Measurements from ENCODE around the gene TCAP.
A peak's percentile ranks its signal among the peaks of the same experiment; 100 is the strongest.
"Not testable (repeated sequence)": the region's sequence is repeated elsewhere in the genome, so short reads cannot be mapped to it uniquely, and the experiment has no call there.

The TCAP gene

DNA sequence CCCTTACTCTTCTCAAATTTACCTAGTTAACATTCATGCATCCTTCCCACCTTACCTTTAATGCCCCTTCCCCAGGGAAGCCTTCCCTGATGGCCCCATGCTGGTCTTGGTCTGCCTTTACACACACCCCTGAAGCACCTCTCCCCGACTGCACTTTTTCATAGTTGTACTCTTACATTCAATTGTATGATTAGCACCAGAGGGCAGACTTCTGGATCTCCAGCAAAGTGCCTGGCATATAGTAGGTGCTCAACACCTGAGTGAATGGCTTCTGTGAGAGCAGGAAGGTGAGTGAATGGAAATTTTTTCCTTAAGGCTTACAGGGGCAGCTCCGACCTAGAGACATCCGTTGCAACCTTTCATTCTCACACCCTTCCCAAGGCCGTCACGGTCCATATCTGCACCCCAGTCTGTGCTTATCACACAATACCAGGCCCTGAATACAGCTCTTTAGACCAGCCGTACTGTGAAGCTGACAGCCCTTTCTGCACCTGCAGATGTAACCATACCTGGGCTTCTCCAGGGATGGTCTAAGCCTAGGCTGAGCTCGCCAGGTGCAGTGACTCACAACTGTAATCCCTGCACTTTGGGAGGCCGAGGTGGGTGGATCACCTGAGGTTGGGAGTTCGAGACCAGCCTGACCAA lies 18.3 kb downstream of the TCAP start:
- no peak for DNase-seq (ENCODE audit: low spot score)

DNA sequence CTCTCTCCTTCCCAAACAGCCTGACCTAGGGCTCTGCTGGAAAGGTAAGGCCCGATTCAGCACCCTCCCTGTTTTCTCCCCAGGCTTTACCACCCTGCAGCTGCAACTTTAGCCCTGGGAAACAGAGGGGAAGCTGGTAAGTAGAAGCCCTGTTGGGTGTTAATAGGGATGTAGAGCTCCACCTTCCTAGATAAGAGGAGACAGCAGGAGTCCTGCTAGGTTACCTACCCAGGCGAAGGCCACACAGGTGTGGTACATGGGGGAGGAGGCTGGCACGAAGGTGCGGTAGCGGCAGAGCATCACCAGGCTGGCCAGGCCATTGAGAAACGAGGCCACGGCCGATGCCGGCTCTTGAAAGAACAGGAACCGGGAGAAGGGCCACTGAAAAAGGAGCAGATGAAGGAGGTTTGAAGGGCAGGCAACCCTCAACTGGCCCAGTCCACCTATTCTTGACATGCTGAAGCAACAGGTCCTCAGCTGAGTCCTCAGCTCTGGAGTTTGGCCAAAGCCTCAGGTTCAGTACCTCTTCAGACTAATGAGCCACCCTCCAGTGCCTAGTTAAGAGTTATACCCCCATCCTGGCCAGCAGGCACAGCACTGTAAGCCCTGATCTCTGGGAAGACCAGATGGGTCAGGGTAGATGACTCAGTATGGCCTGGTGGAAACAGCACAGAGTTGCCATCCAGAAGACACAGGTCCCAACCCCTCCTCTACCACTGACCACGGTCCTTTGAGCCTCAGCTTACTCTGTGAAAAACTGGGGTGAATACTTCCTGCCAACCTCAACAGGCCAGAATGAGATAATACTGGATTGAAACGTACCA lies 19.4 kb downstream of the TCAP start:
- DNase-seq (ENCODE audit: low spot score), result no peak

DNA sequence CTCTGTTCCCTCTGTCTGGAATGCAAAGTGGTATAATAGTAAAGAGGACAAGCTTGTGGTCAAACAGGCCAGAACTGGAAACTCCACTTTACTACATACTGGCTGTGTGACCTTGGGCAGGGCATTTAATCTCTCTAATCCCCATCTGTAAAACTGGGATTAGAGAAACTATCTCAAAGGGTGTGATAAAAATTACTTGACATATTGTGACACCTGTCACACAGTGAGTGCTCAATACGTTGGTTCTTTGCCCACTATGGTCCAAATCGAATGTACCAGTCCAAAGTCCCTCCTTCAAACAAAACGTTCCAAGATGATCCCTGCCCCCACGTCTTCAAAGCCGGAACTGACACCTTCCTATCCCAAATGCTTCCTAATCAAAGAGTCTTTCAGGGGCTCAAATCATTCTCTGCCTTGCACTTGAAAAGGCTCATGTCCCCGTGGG lies 22.0 kb downstream of the TCAP start:
- no peak for DNase-seq (ENCODE audit: low spot score)

DNA sequence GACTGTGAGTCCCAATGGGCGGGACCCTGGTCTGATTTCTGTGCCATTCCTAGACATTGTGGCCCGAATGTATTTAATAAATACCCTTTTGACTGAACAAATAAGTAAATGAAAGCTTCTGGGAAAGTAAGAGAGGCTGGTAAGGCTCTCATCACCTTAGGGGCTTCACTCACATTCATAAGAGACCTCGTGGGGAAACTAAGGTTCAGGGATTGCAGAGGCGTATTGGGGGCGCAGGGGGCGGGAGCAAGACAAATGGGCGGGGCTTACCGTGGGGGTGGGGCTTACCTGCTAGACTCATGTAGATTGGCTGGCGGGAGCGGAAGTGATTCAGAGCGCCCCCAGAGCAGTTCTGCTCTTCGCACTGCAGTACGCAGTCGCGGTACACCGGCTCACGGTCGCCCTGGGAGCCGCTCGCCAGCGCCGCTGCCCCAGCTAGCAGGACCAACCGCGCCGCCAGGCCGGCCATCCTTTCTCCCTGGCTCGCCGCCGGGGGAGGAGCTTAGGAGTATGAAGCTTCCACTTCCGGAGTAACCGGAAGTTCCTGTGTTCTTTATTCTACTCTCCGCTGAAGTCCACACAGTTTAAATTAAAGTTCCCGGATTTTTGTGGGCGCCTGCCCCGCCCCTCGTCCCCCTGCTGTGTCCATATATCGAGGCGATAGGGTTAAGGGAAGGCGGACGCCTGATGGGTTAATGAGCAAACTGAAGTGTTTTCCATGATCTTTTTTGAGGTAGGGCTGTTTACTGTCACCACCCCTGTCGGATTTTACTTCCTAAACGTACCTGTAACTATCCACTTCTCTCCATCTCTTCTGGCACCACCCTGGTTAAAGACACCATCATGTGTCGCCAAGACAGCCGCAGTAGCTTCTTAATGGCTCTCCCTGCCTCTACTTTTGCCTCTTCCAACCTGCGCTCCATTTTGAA lies 22.7 kb downstream of the TCAP start, which contains the start of gene PGAP3:
Gene PGAP3, minus strand, starts transcription at position 512 of the 929 bp plus-strand sequence. Its CDS starts 43 bp downstream, at position 469.
- DNase-seq (ENCODE audit: low spot score), result peak; percentile 95

DNA sequence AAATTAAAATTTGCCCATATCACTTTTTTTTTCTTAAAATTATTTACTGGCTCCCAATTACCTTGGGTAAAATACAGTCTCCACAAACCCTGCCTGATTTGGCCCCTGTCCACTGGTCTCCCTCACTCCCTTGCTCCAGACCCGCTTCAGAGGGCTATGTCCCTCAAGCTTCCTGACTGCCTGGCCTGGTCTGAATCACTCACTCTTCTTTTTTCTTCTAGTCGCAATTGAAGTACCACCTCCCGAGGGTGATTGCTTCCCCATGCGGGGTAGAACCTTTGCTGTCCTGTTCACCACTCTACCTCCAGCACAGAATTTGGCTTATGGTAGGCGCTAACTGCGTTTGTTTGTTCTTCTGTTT lies 23.3 kb downstream of the TCAP start:
- DNase-seq (ENCODE audit: low spot score), result no peak

DNA sequence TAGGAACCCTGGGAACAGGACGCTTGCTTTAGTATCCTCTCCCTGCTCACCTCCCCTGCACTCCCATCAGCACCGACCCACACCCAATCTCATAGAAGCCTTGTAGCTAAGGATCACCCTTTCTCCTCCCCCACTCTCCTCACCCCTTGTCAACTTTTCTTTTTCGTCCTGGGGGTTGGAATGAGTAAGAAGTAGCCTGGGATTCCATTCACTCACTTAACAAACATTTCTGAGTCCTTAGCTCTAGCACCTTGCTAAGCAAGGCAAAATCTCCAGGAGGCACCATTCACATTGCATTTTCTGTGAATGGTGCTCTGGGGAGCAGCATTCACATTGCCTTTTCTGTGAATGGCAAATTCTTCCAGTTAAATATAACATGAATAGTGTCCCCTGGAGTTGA lies 23.8 kb downstream of the TCAP start:
- DNase-seq (ENCODE audit: low spot score), result no peak

DNA sequence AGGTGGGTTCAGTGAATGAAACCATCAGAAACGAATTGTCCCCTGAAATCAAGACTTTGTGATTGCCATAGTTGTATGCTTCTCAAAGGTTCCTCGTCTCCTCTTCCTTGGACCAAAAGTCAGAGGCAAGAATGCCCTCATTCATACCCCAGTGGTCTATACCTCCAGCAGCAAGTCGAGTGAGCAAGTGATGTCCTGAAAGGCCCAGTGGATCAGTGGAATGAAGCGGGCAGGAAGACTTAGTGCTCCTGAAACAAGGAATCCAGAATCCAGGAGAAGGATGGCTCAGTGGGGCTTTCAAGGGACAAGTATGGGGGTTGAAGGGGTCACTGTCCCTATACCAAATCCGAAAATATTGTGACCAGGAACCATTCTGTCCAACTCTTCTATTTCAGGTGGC lies 29.4 kb downstream of the TCAP start:
- DNase-seq (ENCODE audit: low spot score), result no peak

DNA sequence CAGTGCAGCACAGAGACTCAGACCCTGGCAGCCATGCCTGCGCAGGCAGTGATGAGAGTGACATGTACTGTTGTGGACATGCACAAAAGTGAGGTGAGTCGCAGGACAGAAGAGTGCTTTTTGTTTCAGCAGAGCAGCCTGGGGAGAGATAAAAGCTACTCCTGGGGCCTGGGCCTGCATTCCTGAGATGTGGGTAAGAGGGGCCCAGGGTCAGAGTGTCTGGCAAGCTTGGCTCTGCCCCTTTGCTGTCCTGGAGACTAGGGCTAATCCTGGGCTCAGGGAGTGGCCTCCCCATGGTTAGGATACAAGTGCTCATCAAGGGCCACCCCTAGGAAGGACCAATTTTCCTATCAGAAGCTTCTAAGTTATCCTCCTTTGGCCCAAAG lies 29.9 kb downstream of the TCAP start:
- no peak for DNase-seq (ENCODE audit: low spot score)

DNA sequence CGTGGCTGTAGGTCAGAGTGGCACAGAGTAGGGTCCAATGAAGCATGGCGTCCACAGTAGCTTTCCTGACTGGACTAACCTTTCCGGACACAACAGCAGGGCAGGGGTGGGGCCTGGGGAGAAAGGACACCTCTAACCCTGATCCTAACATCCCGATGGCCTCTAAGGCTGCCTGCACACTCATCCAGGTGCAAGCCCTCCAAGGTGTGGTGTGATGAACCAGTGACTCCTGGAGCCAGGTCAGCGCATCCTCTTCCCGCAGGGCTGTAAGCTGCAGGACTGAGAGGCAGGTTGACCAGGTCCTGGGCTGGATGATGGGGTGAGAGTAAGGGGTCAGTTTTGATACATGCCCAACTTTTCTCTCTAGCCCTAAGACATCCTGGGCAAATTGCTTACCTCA lies 31.6 kb downstream of the TCAP start:
- DNase-seq (ENCODE audit: low spot score), result no peak

DNA sequence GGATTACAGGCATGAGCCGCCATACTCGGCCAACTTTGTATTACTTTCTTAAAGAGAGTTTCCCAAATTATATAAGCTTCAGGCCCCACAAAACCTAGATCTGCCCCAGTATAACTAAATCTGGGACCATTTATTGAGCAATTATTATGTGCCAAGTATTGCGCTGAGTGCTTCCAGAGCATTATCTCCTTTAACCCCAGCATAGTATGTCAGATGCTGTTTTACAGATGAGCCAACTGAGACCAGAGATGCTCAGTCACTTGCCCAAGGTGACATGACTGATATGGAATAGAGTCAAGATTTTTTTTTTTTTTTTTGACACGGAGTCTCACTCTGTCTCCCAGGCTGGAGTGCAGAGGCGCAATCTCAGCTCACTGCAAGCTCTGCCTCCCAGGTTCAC lies 32.8 kb downstream of the TCAP start:
- DNase-seq (ENCODE audit: low spot score), result no peak

DNA sequence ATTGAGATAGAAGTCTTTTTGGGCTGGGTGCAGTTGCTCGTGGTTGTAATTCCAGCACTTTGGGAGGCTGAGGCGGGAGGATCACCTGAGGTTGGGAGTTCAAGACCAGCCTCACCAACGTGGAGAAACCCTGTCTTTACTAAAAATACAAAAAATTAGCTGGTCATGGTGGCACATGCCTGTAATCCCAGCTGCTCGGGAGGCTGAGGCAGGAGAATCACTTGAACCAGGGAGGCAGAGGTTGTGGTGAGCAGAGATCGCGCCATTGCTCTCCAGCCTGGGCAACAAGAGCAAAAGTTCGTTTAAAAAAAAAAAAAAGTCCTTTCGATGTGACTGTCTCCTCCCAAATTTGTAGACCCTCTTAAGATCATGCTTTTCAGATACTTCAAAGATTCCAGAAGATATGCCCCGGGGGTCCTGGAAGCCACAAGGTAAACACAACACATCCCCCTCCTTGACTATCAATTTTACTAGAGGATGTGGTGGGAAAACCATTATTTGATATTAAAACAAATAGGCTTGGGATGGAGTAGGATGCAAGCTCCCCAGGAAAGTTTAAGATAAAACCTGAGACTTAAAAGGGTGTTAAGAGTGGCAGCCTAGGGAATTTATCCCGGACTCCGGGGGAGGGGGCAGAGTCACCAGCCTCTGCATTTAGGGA lies 34.1 kb downstream of the TCAP start:
- not testable (repeated sequence) for DNase-seq (ENCODE audit: low spot score)

DNA sequence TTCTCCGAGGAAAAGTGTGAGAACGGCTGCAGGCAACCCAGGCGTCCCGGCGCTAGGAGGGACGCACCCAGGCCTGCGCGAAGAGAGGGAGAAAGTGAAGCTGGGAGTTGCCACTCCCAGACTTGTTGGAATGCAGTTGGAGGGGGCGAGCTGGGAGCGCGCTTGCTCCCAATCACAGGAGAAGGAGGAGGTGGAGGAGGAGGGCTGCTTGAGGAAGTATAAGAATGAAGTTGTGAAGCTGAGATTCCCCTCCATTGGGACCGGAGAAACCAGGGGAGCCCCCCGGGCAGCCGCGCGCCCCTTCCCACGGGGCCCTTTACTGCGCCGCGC lies 34.6 kb downstream of the TCAP start, which contains the start of gene ERBB2:
Gene ERBB2, plus strand, starts transcription at position 247 of the 330 bp plus-strand sequence. CDS start 175 bp downstream, outside the sequence.
- no peak for DNase-seq (ENCODE audit: low spot score)

DNA sequence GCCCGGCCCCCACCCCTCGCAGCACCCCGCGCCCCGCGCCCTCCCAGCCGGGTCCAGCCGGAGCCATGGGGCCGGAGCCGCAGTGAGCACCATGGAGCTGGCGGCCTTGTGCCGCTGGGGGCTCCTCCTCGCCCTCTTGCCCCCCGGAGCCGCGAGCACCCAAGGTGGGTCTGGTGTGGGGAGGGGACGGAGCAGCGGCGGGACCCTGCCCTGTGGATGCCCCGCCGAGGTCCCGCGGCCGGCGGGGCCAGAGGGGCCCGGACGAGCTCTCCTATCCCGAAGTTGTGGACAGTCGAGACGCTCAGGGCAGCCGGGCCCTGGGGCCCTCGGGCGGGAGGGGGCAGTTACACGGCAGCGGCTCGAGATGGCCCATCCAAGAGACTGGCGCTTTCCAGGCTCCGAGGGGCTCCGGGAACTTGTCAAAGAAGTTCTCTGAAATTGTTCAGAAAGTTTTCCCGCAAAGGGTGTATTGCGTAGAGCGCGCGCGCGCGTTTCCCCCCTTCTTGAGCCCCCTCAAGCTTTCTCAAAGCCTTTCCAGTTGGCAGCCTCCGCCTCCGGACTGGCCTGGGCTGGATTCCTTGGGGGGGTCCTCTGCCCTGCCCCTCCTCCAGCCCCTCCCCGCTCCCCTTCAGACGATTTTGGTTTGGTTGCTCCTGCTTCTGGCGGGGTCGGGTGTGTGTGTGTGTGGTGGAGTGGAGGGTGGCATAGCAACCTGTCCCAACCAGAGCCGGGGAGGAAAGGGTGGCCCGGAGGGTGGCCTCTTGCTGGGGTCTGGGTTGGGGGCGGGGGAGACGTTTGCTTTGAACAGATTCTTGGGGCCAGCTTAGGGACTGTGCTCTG lies 35.2 kb downstream of the TCAP start:
- no peak for DNase-seq (ENCODE audit: low spot score)

DNA sequence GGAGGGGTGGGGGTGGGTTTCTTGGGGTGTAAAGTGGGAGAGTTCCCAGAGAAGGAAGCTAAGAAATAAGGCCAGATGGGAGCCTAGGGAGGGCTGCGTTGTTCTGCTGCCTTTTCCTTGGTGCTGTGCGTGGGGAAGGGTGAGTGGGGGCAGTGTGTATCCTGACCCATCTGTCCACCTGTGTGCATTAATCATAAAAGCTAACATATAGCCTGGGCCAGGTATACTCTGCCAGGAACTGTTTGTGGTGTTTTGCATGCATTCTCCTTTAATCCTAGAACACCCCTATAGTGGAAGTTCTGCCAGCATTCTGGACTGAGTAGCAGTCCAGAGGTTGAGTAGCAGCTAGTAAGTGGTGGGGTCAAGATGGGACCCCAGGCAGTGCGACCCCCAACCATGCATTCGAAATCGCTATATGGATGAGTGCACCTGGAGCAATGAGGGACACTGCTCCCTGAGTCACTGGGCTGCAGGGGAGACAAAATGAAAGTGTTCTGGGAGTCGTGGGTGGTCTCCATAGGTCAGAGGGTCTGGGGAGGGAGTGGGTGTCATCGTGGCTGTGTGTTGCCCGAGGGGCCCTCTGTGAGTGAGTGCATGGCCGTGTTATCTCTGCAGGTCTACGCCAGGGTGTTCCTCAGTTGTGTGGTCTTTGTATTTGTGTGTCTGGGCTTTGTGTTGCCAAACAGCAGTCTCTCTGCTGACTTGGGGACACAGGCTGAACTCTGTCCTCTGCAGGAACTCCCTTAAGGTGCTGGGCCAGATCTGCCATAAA lies 36.0 kb downstream of the TCAP start:
- no peak for DNase-seq (ENCODE audit: low spot score)

DNA sequence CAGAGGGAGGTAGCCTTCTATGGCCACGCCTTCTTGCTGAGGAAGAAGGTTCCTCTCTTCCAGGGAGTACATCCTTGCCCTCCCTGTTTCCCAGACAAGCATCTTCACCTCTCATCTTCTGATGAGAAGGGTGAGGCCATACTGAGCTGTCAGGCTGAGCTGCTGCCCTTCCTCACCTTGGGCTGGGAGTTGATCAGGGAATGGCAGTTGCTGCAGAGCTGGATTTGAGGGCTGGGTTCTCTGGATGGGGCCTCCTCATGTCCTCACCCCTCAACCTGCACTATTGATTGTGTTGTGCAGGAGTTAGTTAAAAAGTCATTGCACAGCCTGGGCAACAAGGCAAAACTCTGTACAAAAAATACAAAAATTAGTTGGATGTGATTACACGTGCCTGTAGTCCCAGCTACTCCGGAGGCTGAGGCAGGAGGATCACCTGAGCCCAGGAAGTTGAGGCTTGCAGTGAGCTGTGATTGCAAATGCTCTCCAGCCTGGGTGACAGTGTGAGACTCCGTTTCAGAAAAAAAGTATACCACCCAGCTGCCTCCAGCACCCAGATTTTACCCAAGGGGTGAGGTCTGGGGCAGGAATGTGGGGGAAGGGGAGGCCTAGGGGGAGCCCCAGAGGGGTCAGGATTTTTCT lies 36.8 kb downstream of the TCAP start:
- DNase-seq (ENCODE audit: low spot score), result no peak

DNA sequence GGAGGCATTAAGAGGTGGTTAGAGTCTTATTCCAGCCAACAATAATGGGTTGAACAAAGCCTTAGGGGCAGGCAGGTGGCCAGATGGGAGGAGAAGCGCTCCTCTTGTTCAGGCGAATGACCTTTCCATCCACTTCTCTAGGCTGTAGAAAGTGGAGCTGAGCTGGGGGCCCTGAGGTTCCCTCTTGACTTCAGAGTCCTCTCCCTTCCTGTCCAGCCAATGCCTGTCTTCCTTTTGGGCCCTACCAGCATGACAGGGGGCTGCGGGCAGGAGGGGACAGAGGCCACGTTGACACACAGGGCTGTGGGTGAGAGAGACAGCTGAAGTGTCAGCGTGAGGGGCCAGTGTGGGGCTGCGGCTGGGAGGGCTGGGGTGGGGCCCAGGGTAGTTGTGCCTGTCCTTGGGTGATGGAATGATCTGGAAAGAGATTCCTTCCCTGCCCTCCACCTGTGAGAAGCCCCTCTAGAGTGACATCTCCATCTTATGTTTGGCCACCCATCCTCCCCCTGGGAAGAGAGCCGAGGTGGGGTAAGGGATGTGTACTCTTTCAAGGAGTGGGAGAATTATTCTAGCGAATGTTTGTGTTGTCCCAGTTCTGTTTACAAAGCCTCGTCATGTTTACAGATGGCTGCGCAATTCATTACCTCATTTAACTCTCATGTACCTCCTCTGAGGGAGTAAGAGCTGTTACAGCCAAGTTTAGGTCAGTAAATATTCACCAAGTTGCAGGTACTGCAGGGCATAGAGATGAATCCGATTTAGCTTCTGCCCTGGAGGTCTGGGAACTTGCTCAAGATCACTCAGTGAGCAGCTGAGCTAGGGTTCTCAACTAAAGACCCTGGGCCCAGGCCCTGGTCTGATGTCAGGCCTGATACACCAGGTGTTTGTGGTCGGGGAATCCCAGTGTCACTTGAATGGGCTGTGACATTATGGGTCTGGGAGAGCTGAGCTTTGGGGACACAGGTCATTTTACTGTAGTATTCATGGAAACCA lies 38.0 kb downstream of the TCAP start:
- no peak for DNase-seq (ENCODE audit: low spot score)

DNA sequence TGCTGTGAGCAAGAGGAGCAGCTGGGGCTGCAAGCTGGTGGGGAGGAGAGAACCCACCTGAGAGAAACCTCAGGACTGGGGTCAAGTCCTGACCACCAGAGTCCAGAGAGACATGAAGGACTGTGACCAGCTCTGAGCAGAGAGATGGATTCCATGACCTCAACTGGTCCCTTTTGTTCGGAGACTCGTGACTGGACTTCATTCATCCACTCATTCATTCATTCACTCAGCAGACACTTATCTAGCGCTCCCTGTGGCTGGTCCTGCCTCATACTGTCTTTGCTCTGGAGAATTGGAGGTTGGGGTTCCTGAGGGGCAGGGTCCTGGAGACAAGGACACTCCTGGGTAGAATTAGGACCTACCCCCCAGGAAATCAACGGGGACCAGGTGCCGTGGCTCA lies 38.8 kb downstream of the TCAP start:
- no peak for DNase-seq (ENCODE audit: low spot score)

DNA sequence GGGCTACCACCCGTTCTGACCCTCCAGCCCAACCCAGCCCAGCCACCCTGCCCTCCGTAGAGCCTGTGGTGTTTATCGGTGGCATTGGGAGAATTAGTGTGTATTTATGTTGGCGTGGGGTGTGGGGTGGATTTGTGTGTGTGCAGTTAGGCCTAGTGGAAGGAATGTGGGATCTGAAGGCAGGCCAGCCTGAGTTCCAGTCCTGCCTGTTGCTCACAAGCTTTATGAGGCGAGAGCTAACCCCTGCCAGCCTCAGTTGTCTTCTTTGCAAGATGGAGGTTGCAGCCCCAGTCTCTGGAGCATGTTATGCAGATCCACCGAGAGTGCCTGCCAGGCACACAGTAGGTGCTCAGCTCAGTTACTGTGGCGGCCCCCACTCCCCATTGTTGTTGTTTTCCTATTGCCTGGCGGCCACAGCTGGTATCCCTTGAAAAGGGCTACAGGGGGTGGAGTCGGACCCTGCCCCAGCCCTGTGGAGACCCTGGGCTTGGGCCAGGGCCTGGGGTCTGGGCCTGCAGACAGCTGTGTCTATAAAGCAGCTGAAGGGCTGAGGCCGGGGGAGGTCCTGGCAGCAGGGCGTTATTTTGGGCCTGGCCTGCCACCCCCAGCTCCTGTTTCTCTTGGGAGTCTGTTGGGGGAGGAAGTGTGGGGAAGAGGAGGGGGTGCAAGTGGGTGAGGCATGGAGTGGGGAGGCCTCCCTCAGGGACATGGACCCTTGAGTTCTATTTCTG lies 39.8 kb downstream of the TCAP start:
- no peak for DNase-seq (ENCODE audit: low spot score)

Measured in germinal center (tissue), 1 donor.